Prostate gland (tissue), 2 donors: Measurements from ENCODE around the gene GNAQ.

Source experiments
- POLR2A ChIP-seq: fragments of 450-650 bp; IDR thresholded peaks from one replicate; pipeline ENCODE4 v1.6.1; 2016; ENCODE audit warnings: antibody characterized with exemption, mild to moderate bottlenecking
- POLR2AphosphoS5 ChIP-seq: sonication (generic); formaldehyde crosslinking; IDR thresholded peaks from one replicate; pipeline ENCODE4 v1.6.1; 2017; ENCODE audit warnings: antibody characterized with exemption
- TF ChIP-seq, protein P1 (sequence below), 4 experiments: fragments of 200-600 bp in 2 of 4; fragments of 450-650 bp in 2 of 4; sonication (generic) in 2 of 4; IDR thresholded peaks; 1 replicate in 3 of 4; 2 replicates in 1 of 4; pipeline ENCODE4 v1.5.1; 2016 to 2019; ENCODE audit warnings: antibody characterized with exemption in 4 of 4, mild to moderate bottlenecking in 2 of 4, moderate library complexity in 2 of 4

DNA sequence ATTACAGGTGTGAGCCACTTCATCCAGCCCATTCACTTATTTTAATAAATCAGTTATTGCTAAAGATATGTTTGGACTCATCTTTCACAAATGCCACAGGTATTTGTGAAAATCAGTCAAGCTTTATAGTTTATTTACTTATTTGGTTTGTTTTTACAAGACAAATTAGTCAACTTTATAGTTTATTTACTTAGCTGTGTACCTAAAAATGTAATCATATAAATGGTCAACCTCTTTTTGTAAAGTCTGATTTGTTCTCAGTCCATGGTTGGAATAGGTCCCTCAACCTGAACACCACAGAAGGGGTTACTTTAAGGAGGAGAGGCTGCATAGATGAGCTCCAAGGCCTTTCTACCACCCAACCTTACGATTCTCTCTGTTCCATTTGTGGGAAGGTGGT lies 80.2 kb downstream of the GNAQ start:
- TF ChIP-seq, protein P1, sequence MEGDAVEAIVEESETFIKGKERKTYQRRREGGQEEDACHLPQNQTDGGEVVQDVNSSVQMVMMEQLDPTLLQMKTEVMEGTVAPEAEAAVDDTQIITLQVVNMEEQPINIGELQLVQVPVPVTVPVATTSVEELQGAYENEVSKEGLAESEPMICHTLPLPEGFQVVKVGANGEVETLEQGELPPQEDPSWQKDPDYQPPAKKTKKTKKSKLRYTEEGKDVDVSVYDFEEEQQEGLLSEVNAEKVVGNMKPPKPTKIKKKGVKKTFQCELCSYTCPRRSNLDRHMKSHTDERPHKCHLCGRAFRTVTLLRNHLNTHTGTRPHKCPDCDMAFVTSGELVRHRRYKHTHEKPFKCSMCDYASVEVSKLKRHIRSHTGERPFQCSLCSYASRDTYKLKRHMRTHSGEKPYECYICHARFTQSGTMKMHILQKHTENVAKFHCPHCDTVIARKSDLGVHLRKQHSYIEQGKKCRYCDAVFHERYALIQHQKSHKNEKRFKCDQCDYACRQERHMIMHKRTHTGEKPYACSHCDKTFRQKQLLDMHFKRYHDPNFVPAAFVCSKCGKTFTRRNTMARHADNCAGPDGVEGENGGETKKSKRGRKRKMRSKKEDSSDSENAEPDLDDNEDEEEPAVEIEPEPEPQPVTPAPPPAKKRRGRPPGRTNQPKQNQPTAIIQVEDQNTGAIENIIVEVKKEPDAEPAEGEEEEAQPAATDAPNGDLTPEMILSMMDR (IDR thresholded peaks at IDR 0.05), result no peak
- no peak for TF ChIP-seq POLR2A
- no peak for TF ChIP-seq POLR2AphosphoS5
